HG03039 (cell line): ENCODE data around the gene PCCA.

Experiments
- ATAC-seq: cut with Tn5 transposase; IDR thresholded peaks from one replicate; pipeline ENCODE4 v1.9.1; 2021; ENCODE audit warnings: mild to moderate bottlenecking, moderate library complexity; ENCODE audit not compliant: unreplicated experiment

Gene PCCA

DNA sequence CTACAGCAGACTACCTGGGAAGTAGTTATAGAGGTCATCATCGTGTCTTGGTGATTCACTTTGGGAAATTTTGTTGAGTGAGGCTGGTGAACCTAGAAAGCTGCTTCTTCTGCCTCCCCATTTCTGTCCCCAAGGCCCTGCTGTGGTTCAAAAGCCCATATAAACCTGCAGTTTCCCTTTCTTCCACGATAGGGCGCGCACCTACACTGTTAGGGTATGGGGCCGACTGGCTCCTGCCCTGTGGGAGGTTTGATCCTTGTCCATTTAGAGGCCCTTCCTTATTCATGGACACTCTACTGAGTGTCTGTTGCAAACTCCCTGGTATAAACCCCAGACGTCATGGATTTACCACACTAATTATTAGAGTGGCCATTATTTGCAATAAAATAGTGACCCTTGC, 307.9 kb downstream of the PCCA start:
- ATAC-seq, result no peak

DNA sequence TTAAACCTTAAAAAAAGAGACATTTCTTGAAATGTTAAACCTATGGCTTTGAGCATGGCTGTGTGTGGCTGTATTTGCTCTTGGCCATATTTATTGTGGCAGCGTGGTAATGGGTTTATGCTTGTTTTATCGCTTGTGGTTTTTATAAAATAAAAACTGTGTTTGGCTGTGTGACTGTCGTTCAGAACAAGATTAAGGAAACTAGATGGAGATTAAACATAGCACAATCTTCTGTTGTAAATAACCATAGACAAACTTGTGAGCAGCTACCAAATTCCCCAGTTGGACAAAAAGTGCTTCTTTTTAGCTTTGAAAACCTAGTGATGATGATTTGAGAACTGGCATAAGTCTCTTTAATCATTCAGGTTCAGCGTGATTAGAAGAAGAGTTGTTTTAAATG, 308.7 kb downstream of the PCCA start:
- ATAC-seq, result no peak

GRCh38 chr13:100398360-100398759, 309.5 kb downstream of the PCCA start:
- no peak for ATAC-seq

- no peak for ATAC-seq
Measured at GRCh38 chr13:100399455-100399854, 310.6 kb downstream of the PCCA start.

DNA sequence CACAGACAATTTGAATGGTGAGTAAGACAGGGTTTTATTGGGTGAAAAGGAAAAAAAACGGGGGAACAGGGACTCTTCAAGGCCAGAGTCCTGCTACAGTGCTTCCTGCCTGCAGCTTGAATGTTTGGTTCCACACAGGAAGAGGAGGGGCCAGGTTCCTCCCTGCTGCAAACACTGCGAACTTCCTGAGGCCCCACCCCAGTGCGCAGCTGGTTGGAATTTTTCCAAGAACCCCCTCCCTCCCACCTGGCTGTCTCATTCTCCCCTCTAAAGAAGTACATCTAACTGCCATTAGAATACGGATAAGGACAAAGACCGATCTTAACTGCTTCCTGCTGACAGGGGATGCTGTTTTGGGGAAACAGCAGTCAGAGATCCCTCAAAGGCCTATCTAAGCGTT, 314.8 kb downstream of the PCCA start:
- no peak for ATAC-seq

DNA sequence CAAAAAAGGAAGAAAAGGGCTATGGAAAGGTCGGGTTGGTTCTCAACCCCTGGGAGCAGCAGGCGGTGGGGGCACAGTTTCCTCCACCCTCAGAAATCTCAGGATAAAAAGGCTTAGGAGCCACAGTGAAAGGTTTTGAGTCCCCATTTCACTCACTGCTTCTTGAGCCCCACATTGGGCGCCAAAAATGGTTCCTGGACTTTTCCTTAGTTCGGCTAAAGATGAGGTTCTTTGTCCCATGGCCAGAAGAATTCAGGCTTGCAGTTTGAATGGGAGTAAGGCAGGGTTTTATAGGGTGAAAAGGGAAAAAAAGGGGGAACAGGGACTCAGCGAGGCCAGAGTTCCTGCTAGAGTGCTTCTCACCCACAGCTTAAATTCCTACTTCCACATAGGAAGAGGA, 320.2 kb downstream of the PCCA start:
- ATAC-seq, result no peak

DNA sequence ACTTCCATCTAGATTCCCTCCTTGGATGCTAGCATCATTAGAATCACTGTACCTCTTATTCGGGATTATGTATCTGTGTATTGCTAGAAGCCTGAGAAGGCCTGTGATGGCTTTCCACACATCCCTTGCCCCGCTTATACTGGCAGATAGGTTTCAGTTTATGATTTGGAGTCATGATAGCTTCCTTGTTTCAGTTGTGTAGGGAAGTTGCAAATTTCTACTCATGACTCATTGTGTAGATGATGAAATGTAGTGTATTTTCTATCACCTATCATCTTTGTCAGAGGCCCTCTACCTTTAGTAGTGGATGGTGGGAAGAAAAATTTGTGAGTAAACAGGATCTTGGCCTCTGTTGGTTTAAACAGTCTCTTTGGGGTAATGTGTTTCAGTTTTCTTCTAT, 334.5 kb downstream of the PCCA start:
- no peak for ATAC-seq

- no peak for ATAC-seq
Measured at GRCh38 chr13:100428986-100429385, 340.1 kb downstream of the PCCA start.

DNA sequence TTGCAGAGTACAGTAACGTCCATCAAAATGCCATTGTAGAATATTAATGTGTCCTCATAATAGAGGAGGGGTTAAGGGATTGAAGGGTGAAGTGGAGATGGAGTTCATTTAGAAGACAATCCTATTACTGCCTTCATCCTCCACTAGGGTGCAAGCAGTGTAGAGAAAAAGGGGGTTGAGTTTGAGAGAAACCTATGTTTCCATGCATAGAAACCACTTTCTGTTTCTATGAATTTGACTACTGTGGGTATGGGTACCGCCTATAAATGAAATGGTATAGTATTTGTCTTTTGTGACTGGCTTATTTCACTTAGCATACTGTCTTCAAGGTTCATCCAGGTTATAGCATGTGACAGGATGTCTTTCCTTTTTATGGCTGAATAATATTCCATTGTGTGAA, 343.7 kb downstream of the PCCA start:
- no peak for ATAC-seq

GRCh38 chr13:100433475-100433874, 344.6 kb downstream of the PCCA start:
- ATAC-seq, result no peak

- peak; percentile 97 for ATAC-seq
Measured at GRCh38 chr13:100434010-100434763, 345.3 kb downstream of the PCCA start.

- no peak for ATAC-seq
Measured at GRCh38 chr13:100436099-100436498, 347.2 kb downstream of the PCCA start.

DNA sequence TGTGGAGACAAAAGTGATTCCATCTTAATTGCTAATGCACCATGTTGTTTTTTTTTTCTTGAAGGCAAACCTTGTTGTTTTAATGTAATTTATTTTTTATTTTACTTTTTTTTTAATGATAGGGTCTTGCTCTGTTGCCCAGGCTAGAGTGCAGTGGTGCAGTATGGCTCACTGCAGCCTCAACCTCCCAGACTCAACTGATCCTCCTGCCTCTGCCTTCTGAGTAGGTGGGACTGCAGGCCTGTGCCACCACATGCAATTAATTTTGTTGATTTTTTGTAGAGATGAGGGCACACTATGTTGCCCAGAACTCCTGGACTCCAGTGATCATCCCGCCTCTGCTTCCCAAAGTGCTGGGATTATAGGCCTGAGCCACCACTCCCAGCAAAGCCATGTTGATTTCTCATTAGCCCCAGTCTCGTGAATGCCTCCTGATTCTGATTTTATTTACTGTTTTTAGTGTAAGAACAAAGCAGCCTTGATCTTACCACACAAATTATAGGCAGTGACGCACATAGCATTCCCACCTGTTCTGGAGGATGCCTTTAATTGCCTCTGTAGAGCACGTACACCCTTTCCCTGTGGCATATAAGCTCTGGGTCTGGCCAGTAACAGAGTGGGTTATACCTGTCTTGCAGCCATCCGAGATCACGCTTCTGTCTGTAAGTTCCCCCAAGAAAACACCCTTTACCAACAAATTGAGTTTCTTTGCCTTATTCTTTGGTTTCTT, 349.3 kb downstream of the PCCA start:
- no peak for ATAC-seq

GRCh38 chr13:100439247-100439970, 350.5 kb downstream of the PCCA start:
- ATAC-seq, result no peak

- no peak for ATAC-seq
Measured at GRCh38 chr13:100440751-100441425, 352.0 kb downstream of the PCCA start.

DNA sequence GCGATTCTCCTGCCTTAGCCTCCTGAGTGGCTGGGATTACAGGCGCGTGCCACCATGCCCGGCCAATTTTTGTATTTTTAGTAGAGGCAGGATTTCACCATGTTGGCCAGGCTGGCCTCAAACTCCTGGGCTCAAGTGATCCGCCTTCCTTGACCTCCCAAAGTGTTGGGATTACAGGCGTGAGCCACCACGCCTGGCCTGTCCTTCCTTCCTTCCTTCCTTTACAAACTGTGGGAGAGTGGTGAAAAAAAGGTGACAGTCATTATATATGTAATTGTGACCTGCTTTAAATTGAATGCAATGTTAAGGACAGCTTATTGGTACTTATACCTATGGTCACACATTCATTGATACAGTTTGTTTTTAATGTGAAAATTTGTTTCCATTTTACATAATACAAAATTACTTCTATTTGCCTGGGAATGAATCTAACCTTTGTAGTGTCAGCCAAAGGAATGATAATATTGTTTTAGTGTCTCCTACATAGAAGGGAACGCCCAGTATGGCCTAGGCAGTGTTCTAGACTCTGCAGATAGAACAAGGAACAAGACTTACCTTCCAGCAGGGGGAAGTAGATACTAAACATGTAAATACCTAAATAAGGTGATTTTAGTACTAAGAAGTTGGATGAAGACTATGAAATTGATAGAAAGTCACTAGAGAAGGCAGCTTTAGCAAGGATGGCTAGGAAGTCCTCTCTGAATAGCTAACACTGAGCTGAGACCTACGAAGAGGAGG, 353.4 kb downstream of the PCCA start:
- no peak for ATAC-seq

GRCh38 chr13:100443278-100443997, 354.5 kb downstream of the PCCA start:
- no peak for ATAC-seq

- ATAC-seq, result no peak
Measured at GRCh38 chr13:100443998-100444328, 355.1 kb downstream of the PCCA start.

GRCh38 chr13:100447831-100448230, 358.9 kb downstream of the PCCA start:
- no peak for ATAC-seq

- no peak for ATAC-seq
Measured at GRCh38 chr13:100451923-100452322, 363.0 kb downstream of the PCCA start.
